ENCODE measurements around the gene PPP4R3A.
"Not testable (repeated sequence)": the region's sequence is repeated elsewhere in the genome, so short reads cannot be mapped to it uniquely, and the experiment has no call there.

PPP4R3A gene

GRCh38 chr14:91501951-91502930, 7.9 kb downstream of the PPP4R3A start:
- in situ Hi-C loops (cut with HindIII; ENCODE audit: low pct_ligation_motif_present, low sequenced_read_pairs) = no loop called here
- no peak for TF ChIP-seq CTCF (IDR thresholded peaks at IDR 0.05; ENCODE audit: low read depth, low read length, missing control alignments)
- H3K27ac ChIP-seq = no peak overlapping the region
- H3K36me3 ChIP-seq (replicated peaks) = no peaks in the 10 kb centered on the region
- no peaks in the 10 kb centered on the region for H3K27me3 ChIP-seq (replicated peaks)
- H3K4me3 ChIP-seq (ENCODE audit: low read depth, low read length) = no peak overlapping the region
- no peak for DNase-seq

- no peak for TF ChIP-seq CTCF (IDR thresholded peaks at IDR 0.05; ENCODE audit: low read depth, low read length, missing control alignments)
- Histone ChIP-seq H3K27ac (no peak overlapping the region), H3K4me3 (ENCODE audit: low read depth, low read length) (no peak overlapping the region), H3K36me3 (replicated peaks) (no peaks in the 10 kb centered on the region), H3K27me3 (replicated peaks) (no peaks in the 10 kb centered on the region)
- in situ Hi-C loops (cut with HindIII; ENCODE audit: low pct_ligation_motif_present, low sequenced_read_pairs) = no loop called here
- DNase-seq = no peak
These were observed 8.8 kb downstream of the PPP4R3A start for GRCh38 chr14:91501348-91501747.

GRCh38 chr14:91496790-91497189, 13.3 kb downstream of the PPP4R3A start:
- Histone ChIP-seq H3K36me3 (replicated peaks) (no peaks in the 10 kb centered on the region), H3K27ac (no peak overlapping the region), H3K27me3 (replicated peaks) (no peaks in the 10 kb centered on the region), H3K4me3 (ENCODE audit: low read depth, low read length) (no peak overlapping the region)
- DNase-seq = no peak
- TF ChIP-seq CTCF (IDR thresholded peaks at IDR 0.05; ENCODE audit: low read depth, low read length, missing control alignments) = no peak
- in situ Hi-C loops (cut with HindIII; ENCODE audit: low pct_ligation_motif_present, low sequenced_read_pairs) = no loop called here

- in situ Hi-C loops (cut with HindIII; ENCODE audit: low pct_ligation_motif_present, low sequenced_read_pairs); H3K27me3 ChIP-seq (replicated peaks); H3K36me3 ChIP-seq (replicated peaks); H3K4me3 ChIP-seq (ENCODE audit: low read depth, low read length); DNase-seq; H3K27ac ChIP-seq: not testable (repeated sequence)
These were observed 15.6 kb downstream of the PPP4R3A start for GRCh38 chr14:91494392-91495065.

GRCh38 chr14:91493169-91493568, 16.9 kb downstream of the PPP4R3A start:
- no peak for TF ChIP-seq CTCF (IDR thresholded peaks at IDR 0.05; ENCODE audit: low read depth, low read length, missing control alignments)
- Histone ChIP-seq H3K4me3 (ENCODE audit: low read depth, low read length) (no peak overlapping the region), H3K36me3 (replicated peaks) (peaks cover 3% of the 10 kb centered on the region), H3K27me3 (replicated peaks) (no peaks in the 10 kb centered on the region), H3K27ac (no peak overlapping the region)
- in situ Hi-C loops (cut with HindIII; ENCODE audit: low pct_ligation_motif_present, low sequenced_read_pairs) = no loop called here
- no peak for DNase-seq

- no peaks in the 10 kb centered on the region for H3K27me3 ChIP-seq (replicated peaks)
- H3K4me3 ChIP-seq (ENCODE audit: low read depth, low read length) = no peak overlapping the region
- no peak overlapping the region for H3K27ac ChIP-seq
- DNase-seq = no peak
- in situ Hi-C loops (cut with HindIII; ENCODE audit: low pct_ligation_motif_present, low sequenced_read_pairs) = no loop called here
- TF ChIP-seq CTCF (IDR thresholded peaks at IDR 0.05; ENCODE audit: low read depth, low read length, missing control alignments) = no peak
- H3K36me3 ChIP-seq (replicated peaks) = peaks cover 25% of the 10 kb centered on the region
These were observed 25.4 kb downstream of the PPP4R3A start for GRCh38 chr14:91484744-91485143.
